Neuronal stem cell (in vitro differentiated cells): ENCODE data around the gene PCK1.
A peak's percentile ranks its signal among the peaks of the same experiment; 100 is the strongest.

Experiments used
- DNase-seq: peaks from one replicate; pipeline ENCODE4 v3.0.0-alpha.2; 2013; ENCODE audit warnings: low spot score
- H2AFZ ChIP-seq: one replicate; pipeline ENCODE4 v1.6.1; 2013; ENCODE audit warnings: mild to moderate bottlenecking, low read length, inconsistent platforms
- H2AK5ac ChIP-seq: 2 replicates; pipeline ENCODE4 v1.6.1; 2013; ENCODE audit warnings: low read depth, mild to moderate bottlenecking, inconsistent platforms, low read length, moderate library complexity, mixed read lengths
- H2BK120ac ChIP-seq: 2 replicates; pipeline ENCODE4 v1.6.1; 2013; ENCODE audit warnings: low read depth, mild to moderate bottlenecking, inconsistent platforms, low read length, moderate library complexity, mixed read lengths
- H2BK12ac ChIP-seq: one replicate; pipeline ENCODE4 v1.6.1; 2013; ENCODE audit warnings: low read length, inconsistent platforms
- H2BK15ac ChIP-seq: 2 replicates; pipeline ENCODE4 v1.6.1; 2013; ENCODE audit warnings: mild to moderate bottlenecking, low read length, inconsistent platforms, mixed read lengths
- H2BK5ac ChIP-seq: one replicate; pipeline ENCODE4 v1.6.1; 2013; ENCODE audit warnings: inconsistent platforms, mild to moderate bottlenecking, low read length, moderate library complexity
- H3K14ac ChIP-seq: one replicate; pipeline ENCODE4 v1.6.1; 2013; ENCODE audit warnings: low read length, inconsistent platforms
- H3K18ac ChIP-seq: 2 replicates; pipeline ENCODE4 v1.6.1; 2013; ENCODE audit warnings: low read length, inconsistent platforms
- H3K23ac ChIP-seq: 2 replicates; pipeline ENCODE4 v1.6.1; 2013; ENCODE audit warnings: low read depth, mild to moderate bottlenecking, mixed read lengths, low read length, inconsistent platforms; ENCODE audit not compliant: poor library complexity
- H3K27ac ChIP-seq: replicated peaks from 3 replicates; pipeline ENCODE4 v1.5.1; 2013; ENCODE audit warnings: low read length, inconsistent platforms
- H3K27me3 ChIP-seq, 3 experiments: 2 replicates each; pipeline ENCODE4 v1.6.1; 2013; ENCODE audit warnings: low read length in 3 of 3, mild to moderate bottlenecking in 2 of 3, inconsistent platforms in 1 of 3, low read depth in 1 of 3, mixed read lengths in 1 of 3, moderate library complexity in 1 of 3; ENCODE audit not compliant: control insufficient read depth in 3 of 3, insufficient read depth in 3 of 3
- H3K36me3 ChIP-seq, 2 donors: replicated peaks in 1 of 2; 2 replicates each; pipeline ENCODE4 v1.6.1; 2013; ENCODE audit warnings: low read length in 2 of 2; ENCODE audit not compliant: control insufficient read depth in 2 of 2, insufficient read depth in 2 of 2
- H3K4ac ChIP-seq: 2 replicates; pipeline ENCODE4 v1.6.1; 2013; ENCODE audit warnings: inconsistent platforms, mild to moderate bottlenecking, low read length, moderate library complexity
- H3K4me1 ChIP-seq, 2 donors: 1 replicate in 1 of 2; 2 replicates in 1 of 2; pipeline ENCODE4 v1.6.1; 2013; ENCODE audit warnings: low read length in 2 of 2, low read depth in 1 of 2; ENCODE audit not compliant: control insufficient read depth in 2 of 2, insufficient read depth in 1 of 2
- H3K4me2 ChIP-seq: one replicate; pipeline ENCODE4 v1.6.1; 2013; ENCODE audit warnings: mild to moderate bottlenecking, low read length, inconsistent platforms; ENCODE audit not compliant: insufficient read depth, poor library complexity, severe bottlenecking
- H3K4me3 ChIP-seq, 2 donors: 2 replicates each; pipeline ENCODE4 v1.5.1; 2013; ENCODE audit warnings: low read length in 2 of 2, mild to moderate bottlenecking in 2 of 2, inconsistent platforms in 1 of 2, moderate library complexity in 1 of 2
- H3K79me1 ChIP-seq: one replicate; pipeline ENCODE4 v1.6.1; 2013; ENCODE audit warnings: low read depth, mild to moderate bottlenecking, inconsistent platforms, low read length, moderate library complexity
- H3K9ac ChIP-seq: one replicate; pipeline ENCODE4 v1.6.1; 2013; ENCODE audit warnings: mild to moderate bottlenecking, low read depth, low read length, inconsistent platforms; ENCODE audit not compliant: poor library complexity
- H3K9me3 ChIP-seq, 2 donors: replicated peaks in 1 of 2; 2 replicates each; pipeline versions ENCODE3 to v1.6.1; 2013; ENCODE audit warnings: low read length in 2 of 2, mild to moderate bottlenecking in 2 of 2, inconsistent platforms in 1 of 2, low read depth in 1 of 2, mixed read lengths in 1 of 2, moderate library complexity in 1 of 2; ENCODE audit not compliant: control insufficient read depth in 2 of 2, insufficient read depth in 1 of 2
- H4K8ac ChIP-seq: one replicate; pipeline ENCODE4 v1.6.1; 2013; ENCODE audit warnings: low read depth, mild to moderate bottlenecking, inconsistent platforms, low read length, moderate library complexity
- H4K91ac ChIP-seq: one replicate; pipeline ENCODE4 v1.6.1; 2013; ENCODE audit warnings: low read length, low read depth, mild to moderate bottlenecking, inconsistent platforms; ENCODE audit not compliant: poor library complexity
- WGBS, 2 donors: extraction: QIAGEN DNeasy Blood & Tissue Kit; methylation state at CpG; one replicate each; pipeline ENCODE4 v1.1.7; 2013; ENCODE audit warnings: missing lambda C conversion rate in 2 of 2, mixed read lengths in 1 of 2; ENCODE audit not compliant: insufficient read length in 2 of 2, insufficient replicate concordance in 1 of 2; ENCODE audit errors: extremely low coverage in 2 of 2; 5-methylcytosine and 5-hydroxymethylcytosine counted together

Gene PCK1

GRCh38 chr20:57593134-57593886 is 32.4 kb downstream of the PCK1 start:
- peak overlapping the region; percentile 85 for H3K18ac ChIP-seq
- H3K23ac ChIP-seq = peak overlapping the region; percentile 43
- no peak overlapping the region for H2BK120ac ChIP-seq
- peak overlapping the region; percentile 76 for H3K4ac ChIP-seq
- DNase-seq = no peak
- WGBS, 2 donors = no CpG with 5 or more reads among the region's 17 CpGs
- H3K14ac ChIP-seq = peak overlapping the region; percentile 6
- peak overlapping the region; percentile 89 for H2AK5ac ChIP-seq
- no peak overlapping the region for H2AFZ ChIP-seq
- peak overlapping the region; percentile 13 for H2BK5ac ChIP-seq
- peaks cover 0 to 6% of the 10 kb centered on the region in 2 donors for H3K4me1 ChIP-seq
- no peaks in the 10 kb centered on the region for H3K9me3 ChIP-seq
- no peak overlapping the region for H2BK15ac ChIP-seq
- H3K27me3 ChIP-seq = peaks cover 0 to 31% (median 0%) of the 10 kb centered on the region in 3 experiments
- no peak overlapping the region for H3K4me3 ChIP-seq
- peak overlapping the region; percentile 73 for H2BK12ac ChIP-seq
- no peak overlapping the region for H3K27ac ChIP-seq
- no peak overlapping the region for H3K9ac ChIP-seq
- H4K8ac ChIP-seq = peak overlapping the region; percentile 92
- no peaks in the 10 kb centered on the region for H3K36me3 ChIP-seq
- no peaks in the 10 kb centered on the region for H3K79me1 ChIP-seq
- no peak overlapping the region for H4K91ac ChIP-seq
- H3K4me2 ChIP-seq = no peak overlapping the region

DNA sequence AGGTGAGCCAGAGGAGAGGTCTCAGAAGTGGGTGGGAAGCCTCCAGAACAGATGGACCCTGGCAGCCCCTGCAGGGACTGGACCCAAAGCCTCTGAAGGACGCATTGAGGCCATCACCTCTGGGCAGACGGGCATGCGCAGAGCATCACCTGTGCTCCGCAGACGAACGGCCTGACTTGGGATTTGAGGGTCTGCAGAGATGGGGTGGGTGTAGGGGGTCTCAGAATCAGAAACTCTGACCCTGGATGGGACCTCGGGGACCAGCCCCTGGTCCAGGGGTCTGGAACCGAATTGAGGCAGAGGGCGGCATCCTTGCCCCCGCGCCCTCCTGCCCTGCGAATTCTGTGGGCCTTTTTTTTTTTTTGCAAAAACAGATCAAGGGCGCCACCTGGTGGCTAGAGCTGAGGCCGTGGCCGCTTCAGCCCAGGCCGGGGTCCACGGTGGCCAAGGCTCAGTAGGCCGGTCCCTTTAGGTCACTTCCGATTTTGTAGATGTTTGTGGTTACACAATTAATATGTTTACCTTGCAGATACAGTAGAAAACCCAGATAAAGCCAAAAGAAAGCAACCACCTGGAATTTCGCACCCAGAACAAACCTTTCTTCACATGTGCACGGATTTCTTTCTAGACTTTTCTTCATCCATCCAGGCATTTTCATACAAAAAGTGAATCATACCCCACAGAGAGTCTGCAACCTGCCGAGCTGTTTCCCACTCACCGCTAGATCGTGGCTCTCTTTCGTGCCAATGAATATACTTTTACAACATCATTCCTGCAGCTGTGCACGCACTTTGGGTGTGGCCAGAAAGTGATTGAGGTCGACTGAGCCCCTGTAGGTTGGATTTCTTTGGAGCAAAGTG is 33.4 kb downstream of the PCK1 start:
- no peak overlapping the region for H4K91ac ChIP-seq
- H2BK5ac ChIP-seq = no peak overlapping the region
- no peak overlapping the region for H2BK12ac ChIP-seq
- peak overlapping the region; percentile 51 for H3K18ac ChIP-seq
- H2AFZ ChIP-seq = no peak overlapping the region
- H2BK15ac ChIP-seq = no peak overlapping the region
- H3K9ac ChIP-seq = no peak overlapping the region
- H3K23ac ChIP-seq = no peak overlapping the region
- no peak overlapping the region for H3K14ac ChIP-seq
- no peaks in the 10 kb centered on the region for H3K9me3 ChIP-seq
- peak; percentile 62 for DNase-seq
- H2AK5ac ChIP-seq = peak overlapping the region; percentile 89
- H3K4me2 ChIP-seq = no peak overlapping the region
- no peak overlapping the region for H3K27ac ChIP-seq
- WGBS, 2 donors = no CpG with 5 or more reads among the region's 27 CpGs
- peak overlapping the region; percentile 57 for H2BK120ac ChIP-seq
- H3K4me1 ChIP-seq = peaks cover 0 to 7% of the 10 kb centered on the region in 2 donors
- H3K36me3 ChIP-seq = no peaks in the 10 kb centered on the region
- peaks cover 0 to 37% (median 0%) of the 10 kb centered on the region in 3 experiments for H3K27me3 ChIP-seq
- no peaks in the 10 kb centered on the region for H3K79me1 ChIP-seq
- H3K4me3 ChIP-seq = no peak overlapping the region
- H4K8ac ChIP-seq = no peak overlapping the region
- H3K4ac ChIP-seq = no peak overlapping the region

- whole genome bisulfite sequencing, 2 donors = no CpG with 5 or more reads among the region's 25 CpGs
- no peak overlapping the region for H3K4me2 ChIP-seq
- peaks cover 0 to 36% (median 0%) of the 10 kb centered on the region in 3 experiments for H3K27me3 ChIP-seq
- DNase-seq = no peak
- no peaks in the 10 kb centered on the region for H3K79me1 ChIP-seq
- peak overlapping the region; percentile 24 for H4K91ac ChIP-seq
- H3K18ac ChIP-seq = peak overlapping the region; percentile 70
- H3K14ac ChIP-seq = peak overlapping the region; percentile 66
- H2BK5ac ChIP-seq = peak overlapping the region; percentile 57
- H3K23ac ChIP-seq = no peak overlapping the region
- peak overlapping the region; percentile 48 for H3K4ac ChIP-seq
- no peak overlapping the region for H3K4me3 ChIP-seq
- H2BK12ac ChIP-seq = peak overlapping the region; percentile 66
- peak overlapping the region; percentile 57 for H2BK120ac ChIP-seq
- H2BK15ac ChIP-seq = peak overlapping the region; percentile 91
- no peaks in the 10 kb centered on the region for H3K36me3 ChIP-seq
- no peaks in the 10 kb centered on the region for H3K9me3 ChIP-seq
- peak overlapping the region; percentile 58 for H4K8ac ChIP-seq
- H2AFZ ChIP-seq = no peak overlapping the region
- peaks cover 0 to 7% of the 10 kb centered on the region in 2 donors for H3K4me1 ChIP-seq
- peak overlapping the region; percentile 72 for H3K9ac ChIP-seq
- peak overlapping the region; percentile 87 for H2AK5ac ChIP-seq
- H3K27ac ChIP-seq = no peak overlapping the region
Observed at GRCh38 chr20:57595041-57596030, 34.4 kb downstream of the PCK1 start.
